Panc1 (cell line): ENCODE data around the gene ITGB6. TPM values are rescaled to one million over a fixed set of nuclear protein-coding genes. Genes with fewer than 3 reads are reported as not detected.

Experiments used
- ATAC-seq: fragments of 200-7000 bp; cut with Tn5 transposase; 2 replicates; pipeline ENCODE4 v1.9.1; 2020; ENCODE audit warnings: mild to moderate bottlenecking, moderate library complexity
- BruUV-seq: library from RNA; stranded (reverse); fragments of 400-500 nt; replicated peaks from 2 replicates; lab custom pipeline; 2021; lab: Mats Ljungman, UMichigan
- CTCF ChIA-PET: fragments of 300-600 bp; sonication (Branson Sonifier 250); formaldehyde crosslinking; loops from one replicate; lab custom pipeline; 2022; ENCODE audit warnings: antibody characterized with exemption; lab: Charles Lee
- POLR2A ChIA-PET: fragments of 300-600 bp; sonication (Branson Sonifier 250); formaldehyde crosslinking; loops from one replicate; lab custom pipeline; 2022; ENCODE audit warnings: antibody characterized with exemption; lab: Charles Lee
- DNase-seq: peaks from one replicate; pipeline ENCODE4 v3.0.0-alpha.2; 2010; ENCODE audit warnings: low read depth, low spot score
- H3K27ac ChIP-seq: 2 replicates; pipeline ENCODE4 v1.5.1; 2011; ENCODE audit warnings: mild to moderate bottlenecking, low read length, inconsistent platforms
- H3K27me3 ChIP-seq: fragments of 200-500 bp; sonication (Bioruptor generic); 2 replicates; pipeline ENCODE4 v1.6.0; 2014; ENCODE audit warnings: low read length, inconsistent platforms; ENCODE audit not compliant: control insufficient read depth, insufficient read depth
- H3K36me3 ChIP-seq: fragments of 200-500 bp; sonication (Bioruptor generic); 2 replicates; pipeline ENCODE4 v1.5.1; 2014; ENCODE audit warnings: inconsistent platforms, mild to moderate bottlenecking, low read length, moderate library complexity; ENCODE audit not compliant: control insufficient read depth, insufficient read depth
- H3K4me1 ChIP-seq: 2 replicates; pipeline ENCODE4 v1.5.1; 2011; ENCODE audit warnings: inconsistent platforms, mild to moderate bottlenecking, low read length, moderate library complexity; ENCODE audit not compliant: control insufficient read depth, insufficient read depth
- H3K4me3 ChIP-seq, 2 experiments: 2 replicates each; pipeline ENCODE4 v1.5.1; 2011 to 2012; ENCODE audit warnings: low read depth in 2 of 2, low read length in 2 of 2, mild to moderate bottlenecking in 2 of 2, inconsistent platforms in 1 of 2, moderate library complexity in 1 of 2
- H3K9me3 ChIP-seq: fragments of 200-500 bp; sonication (Bioruptor generic); 2 replicates; pipeline ENCODE4 v1.5.1; 2014; ENCODE audit warnings: low read depth, mild to moderate bottlenecking, inconsistent platforms, low read length, moderate library complexity; ENCODE audit not compliant: control insufficient read depth, insufficient read depth
- POLR2AphosphoS5 ChIP-seq: IDR thresholded peaks from 2 replicates; pipeline ENCODE4 v1.6.1; 2012; ENCODE audit warnings: mild to moderate bottlenecking, low read depth, low read length, moderate library complexity
- SIN3A ChIP-seq: IDR thresholded peaks from 2 replicates; pipeline ENCODE4 v1.6.1; 2012; ENCODE audit warnings: low read depth, mild to moderate bottlenecking, low read length, moderate library complexity, borderline replicate concordance; ENCODE audit not compliant: insufficient read depth
- TCF7L2 ChIP-seq: IDR thresholded peaks from 2 replicates; pipeline ENCODE4 v1.6.1; 2011; ENCODE audit warnings: mild to moderate bottlenecking, low read depth, low read length, inconsistent platforms
- in situ Hi-C: cut with HindIII; loops from 2 replicates; pipeline ENCODE4 v1.10.0; 2016; ENCODE audit warnings: low sequenced_read_pairs, low pct_unique_long_range_greater_than_20kb
- intact Hi-C: fragments of 100-400 bp; cut with micrococcal nuclease; formaldehyde crosslinking; loops from one replicate; pipeline ENCODE4 v1.10.0; 2022; ENCODE audit not compliant: unreplicated experiment
- total RNA-seq: library from RNA; stranded (reverse); gene quantifications from one replicate; pipeline ENCODE4 v1.2.1, GENCODE V29; 2021; ENCODE audit not compliant: unreplicated experiment
- TF ChIP-seq, protein P1 (sequence below), 2 experiments: IDR thresholded peaks; 2 replicates each; pipeline ENCODE4 v1.6.1; 2011 to 2012; ENCODE audit warnings: low read depth in 2 of 2, control low read depth in 1 of 2, low read length in 1 of 2, mild to moderate bottlenecking in 1 of 2, moderate library complexity in 1 of 2; ENCODE audit not compliant: insufficient read depth in 1 of 2
- TF ChIP-seq, protein P2 (sequence below): fragments of 450-650 bp; IDR thresholded peaks from 2 replicates; pipeline ENCODE4 v1.5.1; 2017; ENCODE audit warnings: mild to moderate bottlenecking

The ITGB6 gene
- total RNA-seq, 1 experiment from 2014 or later: 0.08 TPM

DNA sequence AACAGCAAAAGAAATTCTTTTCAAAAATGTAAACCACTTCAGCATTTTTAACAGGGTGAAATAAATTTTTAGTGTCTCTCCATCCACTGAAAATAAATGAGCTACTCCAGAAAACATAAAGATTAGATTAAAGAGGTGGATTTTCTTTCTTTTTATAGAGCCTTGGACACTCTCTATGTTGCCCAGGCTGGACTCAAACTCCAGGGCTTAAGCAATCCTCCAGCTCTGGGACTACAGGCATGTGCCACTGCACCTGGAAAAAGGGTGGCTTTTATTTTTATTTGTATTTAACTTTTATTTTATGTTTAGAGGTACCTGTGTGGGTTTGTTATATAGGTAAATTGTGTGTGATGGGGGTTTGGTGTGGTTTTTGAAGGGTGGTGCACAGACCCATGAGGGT lies 19.9 kb downstream of the ITGB6 start:
- no peak overlapping the region for H3K27ac ChIP-seq
- CTCF ChIA-PET: no interaction called here
- H3K9me3 ChIP-seq: no peaks in the 10 kb centered on the region
- POLR2A ChIA-PET: interaction anchor here (0.6 kb wide), 1 partner anchor 516 kb away, joined by 3 read pairs; no protein-coding TSS in a partner anchor
- TF ChIP-seq, protein P1, sequence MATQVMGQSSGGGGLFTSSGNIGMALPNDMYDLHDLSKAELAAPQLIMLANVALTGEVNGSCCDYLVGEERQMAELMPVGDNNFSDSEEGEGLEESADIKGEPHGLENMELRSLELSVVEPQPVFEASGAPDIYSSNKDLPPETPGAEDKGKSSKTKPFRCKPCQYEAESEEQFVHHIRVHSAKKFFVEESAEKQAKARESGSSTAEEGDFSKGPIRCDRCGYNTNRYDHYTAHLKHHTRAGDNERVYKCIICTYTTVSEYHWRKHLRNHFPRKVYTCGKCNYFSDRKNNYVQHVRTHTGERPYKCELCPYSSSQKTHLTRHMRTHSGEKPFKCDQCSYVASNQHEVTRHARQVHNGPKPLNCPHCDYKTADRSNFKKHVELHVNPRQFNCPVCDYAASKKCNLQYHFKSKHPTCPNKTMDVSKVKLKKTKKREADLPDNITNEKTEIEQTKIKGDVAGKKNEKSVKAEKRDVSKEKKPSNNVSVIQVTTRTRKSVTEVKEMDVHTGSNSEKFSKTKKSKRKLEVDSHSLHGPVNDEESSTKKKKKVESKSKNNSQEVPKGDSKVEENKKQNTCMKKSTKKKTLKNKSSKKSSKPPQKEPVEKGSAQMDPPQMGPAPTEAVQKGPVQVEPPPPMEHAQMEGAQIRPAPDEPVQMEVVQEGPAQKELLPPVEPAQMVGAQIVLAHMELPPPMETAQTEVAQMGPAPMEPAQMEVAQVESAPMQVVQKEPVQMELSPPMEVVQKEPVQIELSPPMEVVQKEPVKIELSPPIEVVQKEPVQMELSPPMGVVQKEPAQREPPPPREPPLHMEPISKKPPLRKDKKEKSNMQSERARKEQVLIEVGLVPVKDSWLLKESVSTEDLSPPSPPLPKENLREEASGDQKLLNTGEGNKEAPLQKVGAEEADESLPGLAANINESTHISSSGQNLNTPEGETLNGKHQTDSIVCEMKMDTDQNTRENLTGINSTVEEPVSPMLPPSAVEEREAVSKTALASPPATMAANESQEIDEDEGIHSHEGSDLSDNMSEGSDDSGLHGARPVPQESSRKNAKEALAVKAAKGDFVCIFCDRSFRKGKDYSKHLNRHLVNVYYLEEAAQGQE (IDR thresholded peaks at IDR 0.05; ENCODE audit: insufficient read depth in 1 of 2, low read depth in 2 of 2, low read length in 1 of 2): no peak
- TF ChIP-seq POLR2AphosphoS5: no peak
- intact Hi-C loops (no loop called here), in situ Hi-C loops (no loop called here)
- H3K36me3 ChIP-seq: no peaks in the 10 kb centered on the region
- no peaks in the 10 kb centered on the region for H3K27me3 ChIP-seq
- ATAC-seq (no peak), DNase-seq (no peak)
- H3K4me3 ChIP-seq: no peak overlapping the region
- no peaks in the 10 kb centered on the region for H3K4me1 ChIP-seq
- BruUV-seq: no TSS peak

DNA sequence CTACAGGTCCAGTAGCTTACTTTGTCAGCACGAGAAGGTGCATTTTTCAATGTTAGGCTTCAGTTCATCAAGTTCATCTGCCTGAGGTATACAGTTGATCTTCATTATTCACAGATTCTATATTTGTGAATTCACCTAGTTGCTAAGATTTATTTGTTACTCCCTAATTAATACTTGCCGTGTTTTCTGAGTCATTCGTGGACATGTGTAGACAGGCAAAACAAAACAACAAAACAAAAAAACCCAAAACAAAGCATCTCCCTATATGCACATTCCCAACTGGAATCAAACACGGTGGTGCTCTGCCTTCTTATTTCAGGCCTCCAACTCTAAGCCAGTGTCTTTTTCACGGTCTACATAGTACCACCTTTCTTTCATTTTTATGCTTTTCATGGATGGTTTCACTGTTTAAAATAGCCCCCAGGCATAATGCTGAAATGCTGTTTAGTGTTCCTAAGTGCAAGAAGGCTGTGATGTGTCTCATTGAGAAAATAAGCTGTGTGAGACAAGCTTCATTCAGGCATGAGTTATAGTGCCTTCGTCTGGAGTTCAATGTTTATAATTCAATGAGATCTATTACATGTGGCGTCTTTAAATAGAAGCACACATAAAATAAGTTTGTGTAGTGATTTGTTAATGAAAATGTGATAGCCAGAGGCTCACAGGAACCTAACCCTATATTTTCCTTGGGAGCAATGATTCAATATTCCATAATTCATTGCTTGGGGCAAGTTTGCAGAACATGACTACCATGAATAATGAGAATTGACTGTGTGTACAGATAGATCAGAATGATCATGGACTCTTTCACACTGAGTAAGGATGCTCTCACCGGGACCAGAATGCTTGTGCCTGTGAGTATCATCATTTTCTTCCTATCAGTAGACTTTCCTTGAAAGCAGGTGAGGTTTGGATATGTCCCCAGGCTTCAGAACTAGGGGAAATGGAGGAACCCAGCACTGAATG lies 24.6 kb downstream of the ITGB6 start:
- no peak for DNase-seq
- intact Hi-C loops: no loop called here
- TF ChIP-seq TCF7L2 (no peak), POLR2AphosphoS5 (no peak), SIN3A (no peak)
- TF ChIP-seq, protein P1 (IDR thresholded peaks at IDR 0.05; ENCODE audit: insufficient read depth in 1 of 2, low read depth in 2 of 2, low read length in 1 of 2): no peak
- TF ChIP-seq, protein P2, sequence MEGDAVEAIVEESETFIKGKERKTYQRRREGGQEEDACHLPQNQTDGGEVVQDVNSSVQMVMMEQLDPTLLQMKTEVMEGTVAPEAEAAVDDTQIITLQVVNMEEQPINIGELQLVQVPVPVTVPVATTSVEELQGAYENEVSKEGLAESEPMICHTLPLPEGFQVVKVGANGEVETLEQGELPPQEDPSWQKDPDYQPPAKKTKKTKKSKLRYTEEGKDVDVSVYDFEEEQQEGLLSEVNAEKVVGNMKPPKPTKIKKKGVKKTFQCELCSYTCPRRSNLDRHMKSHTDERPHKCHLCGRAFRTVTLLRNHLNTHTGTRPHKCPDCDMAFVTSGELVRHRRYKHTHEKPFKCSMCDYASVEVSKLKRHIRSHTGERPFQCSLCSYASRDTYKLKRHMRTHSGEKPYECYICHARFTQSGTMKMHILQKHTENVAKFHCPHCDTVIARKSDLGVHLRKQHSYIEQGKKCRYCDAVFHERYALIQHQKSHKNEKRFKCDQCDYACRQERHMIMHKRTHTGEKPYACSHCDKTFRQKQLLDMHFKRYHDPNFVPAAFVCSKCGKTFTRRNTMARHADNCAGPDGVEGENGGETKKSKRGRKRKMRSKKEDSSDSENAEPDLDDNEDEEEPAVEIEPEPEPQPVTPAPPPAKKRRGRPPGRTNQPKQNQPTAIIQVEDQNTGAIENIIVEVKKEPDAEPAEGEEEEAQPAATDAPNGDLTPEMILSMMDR: no peak
- ChIA-PET CTCF (no interaction called here), POLR2A (no interaction called here)
- no TSS peak for BruUV-seq
- Histone ChIP-seq H3K36me3 (no peaks in the 10 kb centered on the region), H3K4me1 (no peaks in the 10 kb centered on the region), H3K9me3 (no peaks in the 10 kb centered on the region), H3K27me3 (no peaks in the 10 kb centered on the region), H3K4me3 (no peak overlapping the region), H3K27ac (no peak overlapping the region)
- ATAC-seq: no peak
- in situ Hi-C loops: no loop called here
